Measurements from ENCODE around the gene TBX19. TPM values are rescaled to one million over a fixed set of nuclear protein-coding genes. Genes with fewer than 3 reads are reported as not detected.

Gene TBX19
- total RNA-seq, 1 donor from 2014 or later = 1.1 TPM

DNA sequence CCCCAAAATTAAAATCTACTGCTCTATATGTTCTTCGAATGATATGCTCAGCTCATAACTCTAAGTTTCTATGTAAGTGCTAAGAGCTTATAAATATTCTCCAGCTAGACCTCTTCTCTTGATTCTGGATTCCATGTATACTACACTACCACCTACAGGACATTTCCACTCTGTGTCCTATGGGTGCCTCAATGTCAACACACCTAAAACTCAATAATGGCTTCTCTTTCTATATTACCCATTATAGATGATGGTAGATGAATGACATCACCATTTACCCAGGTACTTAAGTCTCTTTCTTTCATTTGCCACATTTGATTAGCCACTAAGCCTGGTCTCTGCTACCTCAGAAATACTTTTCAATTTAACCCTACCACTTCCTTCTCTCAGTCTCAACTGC, 41.3 kb downstream of the TBX19 start:
- Mint-ChIP-seq H3K27ac (ENCODE audit: unreplicated experiment) (no peak overlapping the region), H3K4me3 (ENCODE audit: unreplicated experiment) (no peak overlapping the region), H3K4me1 (ENCODE audit: low read depth, unreplicated experiment) (peaks cover 18% of the 10 kb centered on the region), H3K27me3 (ENCODE audit: low read depth, unreplicated experiment) (no peaks in the 10 kb centered on the region), H3K36me3 (ENCODE audit: low read depth, unreplicated experiment) (no peaks in the 10 kb centered on the region), H3K9me3 (ENCODE audit: unreplicated experiment) (peaks cover 4% of the 10 kb centered on the region)
- H3K9ac ChIP-seq (ENCODE audit: low read length) = no peak overlapping the region
- DNase-seq (ENCODE audit: low read depth) (no peak), FAIRE-seq (no peak)
- TF ChIP-seq EZH2 (IDR thresholded peaks at IDR 0.05; ENCODE audit: insufficient read depth, low read length) (no peak), CTCF (IDR thresholded peaks at IDR 0.05; ENCODE audit: insufficient read depth, low read depth, low read length) (peak; percentile 21)
- no peaks in the 10 kb centered on the region for H3K36me3 ChIP-seq (ENCODE audit: insufficient read depth, low read length)
- H3K4me2 ChIP-seq (ENCODE audit: low read length) = no peak overlapping the region
- H3K27me3 ChIP-seq (ENCODE audit: insufficient read depth, low read length) = no peaks in the 10 kb centered on the region
- no peak overlapping the region for H3K4me3 ChIP-seq (ENCODE audit: insufficient read depth, low read depth, low read length)
- no peaks in the 10 kb centered on the region for H3K9me3 ChIP-seq (ENCODE audit: insufficient read depth, low read depth, low read length)
- no peak overlapping the region for H2AFZ ChIP-seq (ENCODE audit: low read depth, low read length)
- H3K79me2 ChIP-seq (ENCODE audit: insufficient read depth, low read length) = no peaks in the 10 kb centered on the region
- H4K20me1 ChIP-seq (ENCODE audit: insufficient read depth, low read length) = no peaks in the 10 kb centered on the region
- H3K4me1 ChIP-seq (ENCODE audit: insufficient read depth, low read length) = peaks cover 11% of the 10 kb centered on the region
- H3K27ac ChIP-seq (ENCODE audit: low read depth, low read length) = no peak overlapping the region

- Histone ChIP-seq H3K9ac (ENCODE audit: low read length) (no peak overlapping the region), H3K36me3 (ENCODE audit: insufficient read depth, low read length) (no peaks in the 10 kb centered on the region), H2AFZ (ENCODE audit: low read depth, low read length) (no peak overlapping the region), H3K79me2 (ENCODE audit: insufficient read depth, low read length) (no peaks in the 10 kb centered on the region), H3K4me2 (ENCODE audit: low read length) (no peak overlapping the region), H3K9me3 (ENCODE audit: insufficient read depth, low read depth, low read length) (no peaks in the 10 kb centered on the region), H3K27me3 (ENCODE audit: insufficient read depth, low read length) (no peaks in the 10 kb centered on the region), H3K4me3 (ENCODE audit: insufficient read depth, low read depth, low read length) (no peak overlapping the region), H3K27ac (ENCODE audit: low read depth, low read length) (no peak overlapping the region), H4K20me1 (ENCODE audit: insufficient read depth, low read length) (no peaks in the 10 kb centered on the region), H3K4me1 (ENCODE audit: insufficient read depth, low read length) (peaks cover 11% of the 10 kb centered on the region)
- H3K27ac Mint-ChIP-seq (ENCODE audit: unreplicated experiment) = no peak overlapping the region
- peaks cover 1% of the 10 kb centered on the region for H3K9me3 Mint-ChIP-seq (ENCODE audit: unreplicated experiment)
- H3K4me1 Mint-ChIP-seq (ENCODE audit: low read depth, unreplicated experiment) = peaks cover 10% of the 10 kb centered on the region
- FAIRE-seq = no peak
- H3K4me3 Mint-ChIP-seq (ENCODE audit: unreplicated experiment) = no peak overlapping the region
- no peaks in the 10 kb centered on the region for H3K27me3 Mint-ChIP-seq (ENCODE audit: low read depth, unreplicated experiment)
- H3K36me3 Mint-ChIP-seq (ENCODE audit: low read depth, unreplicated experiment) = no peaks in the 10 kb centered on the region
- TF ChIP-seq CTCF (IDR thresholded peaks at IDR 0.05; ENCODE audit: insufficient read depth, low read depth, low read length) (no peak), EZH2 (IDR thresholded peaks at IDR 0.05; ENCODE audit: insufficient read depth, low read length) (no peak)
- DNase-seq (ENCODE audit: low read depth) = no peak
Observed at GRCh38 chr1:168324745-168325425, 44.2 kb downstream of the TBX19 start.

DNA sequence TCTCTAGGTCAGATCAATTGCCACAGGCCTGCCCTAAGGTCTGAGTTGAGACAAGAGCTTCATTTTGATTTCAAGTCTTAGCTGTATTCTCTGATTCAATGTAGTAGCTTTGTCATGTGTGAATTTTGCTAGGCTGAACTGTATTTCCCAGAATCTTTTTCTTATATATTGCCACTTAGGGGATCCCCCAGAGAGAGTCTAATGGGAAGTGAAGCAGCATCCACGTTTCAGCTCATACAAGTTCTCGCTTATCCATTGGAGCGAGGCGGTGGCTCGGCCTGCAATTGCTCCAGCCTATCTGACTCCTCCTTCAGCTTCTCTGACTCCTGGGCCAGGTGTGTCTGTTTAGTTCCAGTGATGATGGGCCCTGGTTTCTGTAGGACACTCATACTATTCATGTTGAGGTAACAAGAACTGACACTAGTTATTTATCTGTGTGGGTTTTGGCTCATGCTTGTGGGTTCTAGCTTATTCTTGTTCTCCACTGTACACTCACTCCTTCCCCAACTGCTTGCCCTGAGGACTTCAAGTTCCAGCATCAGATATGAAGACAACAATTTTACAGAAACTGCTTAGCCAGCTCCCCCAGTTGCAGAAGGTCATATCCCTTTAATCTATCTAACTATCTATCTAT, 48.2 kb downstream of the TBX19 start:
- H3K36me3 ChIP-seq (ENCODE audit: insufficient read depth, low read length) = no peaks in the 10 kb centered on the region
- Mint-ChIP-seq H3K4me3 (ENCODE audit: unreplicated experiment) (no peak overlapping the region), H3K36me3 (ENCODE audit: low read depth, unreplicated experiment) (no peaks in the 10 kb centered on the region), H3K9me3 (ENCODE audit: unreplicated experiment) (peaks cover 1% of the 10 kb centered on the region), H3K27me3 (ENCODE audit: low read depth, unreplicated experiment) (no peaks in the 10 kb centered on the region), H3K4me1 (ENCODE audit: low read depth, unreplicated experiment) (no peaks in the 10 kb centered on the region), H3K27ac (ENCODE audit: unreplicated experiment) (no peak overlapping the region)
- H3K4me3 ChIP-seq (ENCODE audit: insufficient read depth, low read depth, low read length) = no peak overlapping the region
- no peaks in the 10 kb centered on the region for H3K4me1 ChIP-seq (ENCODE audit: insufficient read depth, low read length)
- no peak overlapping the region for H3K27ac ChIP-seq (ENCODE audit: low read depth, low read length)
- no peak for FAIRE-seq
- no peak for DNase-seq (ENCODE audit: low read depth)
- H3K27me3 ChIP-seq (ENCODE audit: insufficient read depth, low read length) = no peaks in the 10 kb centered on the region
- no peak overlapping the region for H3K9ac ChIP-seq (ENCODE audit: low read length)
- no peaks in the 10 kb centered on the region for H4K20me1 ChIP-seq (ENCODE audit: insufficient read depth, low read length)
- no peaks in the 10 kb centered on the region for H3K9me3 ChIP-seq (ENCODE audit: insufficient read depth, low read depth, low read length)
- H3K4me2 ChIP-seq (ENCODE audit: low read length) = no peak overlapping the region
- TF ChIP-seq EZH2 (IDR thresholded peaks at IDR 0.05; ENCODE audit: insufficient read depth, low read length) = no peak
- no peak for TF ChIP-seq CTCF (IDR thresholded peaks at IDR 0.05; ENCODE audit: insufficient read depth, low read depth, low read length)
- no peak overlapping the region for H2AFZ ChIP-seq (ENCODE audit: low read depth, low read length)
- no peaks in the 10 kb centered on the region for H3K79me2 ChIP-seq (ENCODE audit: insufficient read depth, low read length)
